Cardiac muscle cell (in vitro differentiated cells and primary cell): ENCODE results near the gene C2CD5. TPM values are rescaled to one million over a fixed set of nuclear protein-coding genes. Genes with fewer than 3 reads are reported as not detected.

Source experiments
- DNase-seq, 2 donors: peaks; one replicate each; pipeline versions ENCODE4 v3.0.0 to v3.0.0-alpha.2; 2010 to 2017; ENCODE audit warnings: low read depth in 1 of 2, low spot score in 1 of 2
- H3K27ac ChIP-seq: fragments of 200-600 bp; sonication (generic); 2 replicates; pipeline ENCODE4 v1.5.1; 2016
- H3K27me3 ChIP-seq: fragments of 200-600 bp; sonication (generic); 2 replicates; pipeline ENCODE4 v1.6.0; 2016; ENCODE audit warnings: control low read depth
- H3K36me3 ChIP-seq: fragments of 200-600 bp; sonication (generic); 2 replicates; pipeline ENCODE4 v1.5.1; 2016; ENCODE audit warnings: control low read depth
- H3K4me1 ChIP-seq: fragments of 200-600 bp; sonication (generic); 2 replicates; pipeline ENCODE4 v1.8.1; 2017; ENCODE audit warnings: low read depth, mild to moderate bottlenecking, mixed run types
- H3K4me3 ChIP-seq: fragments of 200-600 bp; sonication (generic); 2 replicates; pipeline ENCODE4 v1.5.1; 2016; ENCODE audit warnings: mild to moderate bottlenecking
- H3K9me3 ChIP-seq: fragments of 200-600 bp; sonication (generic); 2 replicates; pipeline ENCODE4 v1.5.1; 2017; ENCODE audit warnings: low read depth, mild to moderate bottlenecking, control low read depth
- polyA plus RNA-seq: library from polyadenylated mRNA; unstranded; fragments of >200 nt; fragmentation: Nextera tagmentation; extraction: Ambion mirVana; gene quantifications from 2 replicates; pipeline ENCODE4 v1.2.1, GENCODE V29; 2016
- total RNA-seq: library from RNA; depleted of rRNA; stranded (reverse); fragments of >200 nt; gene quantifications from 2 replicates; pipeline ENCODE4 v1.2.3, GENCODE V29; 2016
- TF ChIP-seq, protein P1 (sequence below): IDR thresholded peaks from 2 replicates; pipeline ENCODE4 v1.5.1; 2012; ENCODE audit warnings: low read depth, mild to moderate bottlenecking, low read length

Gene C2CD5
- total and polyA plus RNA-seq, 2 experiments from 2014 or later, result 16.5 to 22.2 TPM

DNA sequence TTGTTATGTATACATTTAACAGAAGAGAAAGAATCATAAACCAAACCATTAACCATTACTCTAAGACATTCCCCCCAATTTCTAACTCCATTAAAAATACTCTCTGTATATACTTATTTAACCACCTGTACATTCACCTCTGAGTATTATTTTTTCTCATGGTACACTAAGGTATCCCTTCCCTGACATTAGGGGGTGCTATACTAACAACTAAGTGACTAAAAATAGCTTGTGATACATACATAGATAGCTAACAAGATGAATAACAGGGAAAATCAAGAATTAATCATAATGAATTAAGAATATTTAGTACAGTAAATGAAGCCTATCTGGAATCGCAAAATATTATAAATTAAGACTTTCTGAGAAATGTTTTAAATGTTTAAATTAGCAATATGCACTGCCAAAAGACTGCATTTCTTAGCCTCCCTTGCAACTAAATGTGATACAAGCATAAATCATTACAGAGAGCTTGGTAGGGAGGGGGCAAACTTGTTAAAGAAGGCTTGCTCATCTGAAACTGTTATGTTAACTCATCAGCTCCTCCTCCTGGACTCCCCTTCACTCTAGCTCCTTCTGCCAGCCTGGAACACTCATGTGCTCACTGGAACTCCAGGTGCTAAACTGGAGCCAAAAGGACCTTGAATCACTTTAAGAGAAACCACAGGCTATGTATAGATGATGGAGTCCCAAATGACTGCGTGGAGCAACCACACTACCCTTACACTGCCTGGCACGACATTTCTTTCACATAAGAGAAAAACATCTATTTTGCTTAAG lies 14.9 kb downstream of the C2CD5 start:
- DNase-seq, result peak in 1 of 2 donors; percentile 32
- peaks cover 19% of the 10 kb centered on the region for H3K36me3 ChIP-seq
- H3K4me1 ChIP-seq, result no peaks in the 10 kb centered on the region
- H3K27ac ChIP-seq, result no peak overlapping the region
- TF ChIP-seq, protein P1, sequence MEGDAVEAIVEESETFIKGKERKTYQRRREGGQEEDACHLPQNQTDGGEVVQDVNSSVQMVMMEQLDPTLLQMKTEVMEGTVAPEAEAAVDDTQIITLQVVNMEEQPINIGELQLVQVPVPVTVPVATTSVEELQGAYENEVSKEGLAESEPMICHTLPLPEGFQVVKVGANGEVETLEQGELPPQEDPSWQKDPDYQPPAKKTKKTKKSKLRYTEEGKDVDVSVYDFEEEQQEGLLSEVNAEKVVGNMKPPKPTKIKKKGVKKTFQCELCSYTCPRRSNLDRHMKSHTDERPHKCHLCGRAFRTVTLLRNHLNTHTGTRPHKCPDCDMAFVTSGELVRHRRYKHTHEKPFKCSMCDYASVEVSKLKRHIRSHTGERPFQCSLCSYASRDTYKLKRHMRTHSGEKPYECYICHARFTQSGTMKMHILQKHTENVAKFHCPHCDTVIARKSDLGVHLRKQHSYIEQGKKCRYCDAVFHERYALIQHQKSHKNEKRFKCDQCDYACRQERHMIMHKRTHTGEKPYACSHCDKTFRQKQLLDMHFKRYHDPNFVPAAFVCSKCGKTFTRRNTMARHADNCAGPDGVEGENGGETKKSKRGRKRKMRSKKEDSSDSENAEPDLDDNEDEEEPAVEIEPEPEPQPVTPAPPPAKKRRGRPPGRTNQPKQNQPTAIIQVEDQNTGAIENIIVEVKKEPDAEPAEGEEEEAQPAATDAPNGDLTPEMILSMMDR, result peak; percentile 44
- no peak overlapping the region for H3K4me3 ChIP-seq
- H3K9me3 ChIP-seq, result no peaks in the 10 kb centered on the region
- H3K27me3 ChIP-seq, result no peaks in the 10 kb centered on the region

GRCh38 chr12:22527999-22528398 lies 16.3 kb downstream of the C2CD5 start:
- Histone ChIP-seq H3K9me3 (no peaks in the 10 kb centered on the region), H3K4me1 (no peaks in the 10 kb centered on the region), H3K27me3 (no peaks in the 10 kb centered on the region), H3K36me3 (peaks cover 28% of the 10 kb centered on the region), H3K27ac (no peak overlapping the region), H3K4me3 (no peak overlapping the region)
- peak in 1 of 2 donors; percentile 72 for DNase-seq
- TF ChIP-seq, protein P1, result no peak

- TF ChIP-seq, protein P1, result no peak
- peaks cover 28% of the 10 kb centered on the region for H3K36me3 ChIP-seq
- H3K27me3 ChIP-seq, result no peaks in the 10 kb centered on the region
Observed at GRCh38 chr12:22526836-22527235, 17.5 kb downstream of the C2CD5 start.

DNA sequence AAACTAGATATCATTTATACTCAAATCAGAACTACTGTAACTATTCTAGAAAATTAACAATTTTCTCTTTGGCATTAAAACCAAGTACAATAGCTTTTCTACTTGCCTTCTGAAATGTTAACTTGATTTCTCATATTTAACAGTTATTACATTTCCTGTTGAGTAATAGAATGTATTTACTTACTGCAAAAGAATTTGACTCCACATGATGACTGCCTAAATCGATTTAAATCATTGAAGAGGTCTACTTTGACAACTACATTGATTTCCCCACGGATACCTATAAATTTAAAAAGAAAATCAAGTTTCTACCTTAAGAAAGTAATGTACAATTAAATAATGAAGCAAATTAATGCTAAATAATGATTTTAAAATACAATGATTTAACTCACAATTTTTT lies 18.9 kb downstream of the C2CD5 start:
- Histone ChIP-seq H3K4me1 (no peaks in the 10 kb centered on the region), H3K9me3 (no peaks in the 10 kb centered on the region), H3K27me3 (no peaks in the 10 kb centered on the region), H3K36me3 (peaks cover 28% of the 10 kb centered on the region), H3K27ac (no peak overlapping the region), H3K4me3 (no peak overlapping the region)
- TF ChIP-seq, protein P1, result no peak
- peak in 1 of 2 donors; percentile 30 for DNase-seq

More at GRCh38 chr12:22526836-22527235, 17.5 kb downstream of the C2CD5 start:
- no peak for DNase-seq
- H3K27ac ChIP-seq, result no peak overlapping the region
- no peaks in the 10 kb centered on the region for H3K4me1 ChIP-seq
- H3K9me3 ChIP-seq, result no peaks in the 10 kb centered on the region
- H3K4me3 ChIP-seq, result no peak overlapping the region

DNA sequence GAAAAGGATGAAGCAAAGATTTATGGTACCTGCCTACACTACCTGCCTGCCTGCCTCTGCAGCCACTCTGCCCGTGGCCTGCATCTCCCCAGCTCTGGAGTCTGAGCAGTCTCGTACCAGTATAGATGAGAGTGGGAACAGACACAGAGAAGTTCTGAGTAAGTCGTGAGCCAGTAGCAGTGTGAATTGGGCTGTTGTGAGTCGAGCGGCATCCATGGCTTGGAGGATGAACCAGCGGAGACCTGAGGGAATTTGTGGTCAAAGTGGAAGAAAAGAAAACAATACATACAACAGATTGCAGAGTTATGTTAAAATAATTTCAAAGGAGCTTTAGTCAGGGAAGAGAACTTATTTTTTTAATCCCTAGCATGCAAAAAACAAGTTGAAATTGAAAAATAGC lies 25.3 kb downstream of the C2CD5 start:
- Histone ChIP-seq H3K27me3 (no peaks in the 10 kb centered on the region), H3K36me3 (peaks cover 17% of the 10 kb centered on the region), H3K27ac (no peak overlapping the region), H3K4me3 (no peak overlapping the region), H3K4me1 (no peaks in the 10 kb centered on the region), H3K9me3 (no peaks in the 10 kb centered on the region)
- TF ChIP-seq, protein P1, result no peak
- peak in 1 of 2 donors; percentile 7 for DNase-seq
